GM21528 (cell line): Measurements from ENCODE around the gene PRR11.
A peak's percentile ranks its signal among the peaks of the same experiment; 100 is the strongest.
"Not testable (repeated sequence)": the region's sequence is repeated elsewhere in the genome, so short reads cannot be mapped to it uniquely, and the experiment has no call there.

Experiments used
- ATAC-seq: cut with Tn5 transposase; IDR thresholded peaks from one replicate; pipeline ENCODE4 v1.9.1; 2021; ENCODE audit warnings: mild to moderate bottlenecking, moderate library complexity; ENCODE audit not compliant: unreplicated experiment, low FRiP score

The PRR11 gene

DNA sequence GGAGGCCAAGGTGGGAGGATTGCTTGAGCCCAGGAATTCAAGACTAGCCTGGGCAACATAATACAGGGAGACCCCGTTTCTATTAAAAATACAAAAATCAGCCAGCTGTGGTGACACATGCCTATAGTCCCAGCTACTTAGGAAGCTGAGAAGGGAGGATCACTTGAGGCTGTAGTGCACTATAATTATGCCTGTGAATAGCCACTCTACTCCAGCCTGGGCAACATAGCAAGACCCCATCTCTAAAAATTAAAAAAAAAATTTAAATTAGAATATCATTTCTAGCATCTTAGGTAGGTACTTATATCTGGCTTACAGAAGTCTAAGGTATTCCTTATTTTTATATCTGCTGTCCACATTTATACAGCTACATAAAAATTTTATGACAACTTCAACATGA, 46.8 kb downstream of the PRR11 start:
- ATAC-seq = no peak

DNA sequence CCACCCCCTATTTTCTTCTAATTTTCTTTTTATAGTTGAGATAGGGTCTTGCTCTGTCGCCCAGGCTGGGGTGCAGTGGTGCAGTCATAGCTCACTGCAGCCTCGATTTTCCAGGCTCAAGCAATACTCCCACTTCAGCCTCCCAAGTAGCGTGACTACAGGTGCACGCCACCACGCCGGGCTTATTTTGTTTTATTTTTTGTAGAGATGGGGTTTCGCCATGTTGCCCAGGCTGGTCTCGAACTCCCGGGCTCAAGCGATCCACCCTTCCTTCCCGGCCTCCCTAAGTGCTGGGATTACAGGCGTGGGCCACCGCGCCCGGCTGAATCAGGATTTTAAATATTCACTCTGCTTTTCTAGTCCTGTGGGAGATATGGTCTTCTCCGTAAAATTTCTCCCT, 63.8 kb downstream of the PRR11 start:
- ATAC-seq = no peak

DNA sequence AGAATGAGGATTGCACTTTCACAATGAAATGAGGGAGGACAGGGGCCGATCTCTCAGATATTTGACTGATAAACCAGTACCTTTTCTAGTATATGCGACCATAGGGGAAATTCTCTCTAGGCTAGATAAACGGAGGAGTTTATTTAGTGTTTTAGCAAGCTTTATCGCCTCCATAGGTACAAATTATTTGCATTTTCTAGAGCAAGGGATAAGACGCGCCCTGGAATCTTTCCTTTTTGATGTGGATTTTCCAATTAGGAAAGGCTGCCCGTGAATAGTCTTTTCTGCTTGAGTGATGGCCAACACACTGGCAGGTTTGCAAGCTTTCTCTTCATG, 64.4 kb downstream of the PRR11 start:
- no peak for ATAC-seq

DNA sequence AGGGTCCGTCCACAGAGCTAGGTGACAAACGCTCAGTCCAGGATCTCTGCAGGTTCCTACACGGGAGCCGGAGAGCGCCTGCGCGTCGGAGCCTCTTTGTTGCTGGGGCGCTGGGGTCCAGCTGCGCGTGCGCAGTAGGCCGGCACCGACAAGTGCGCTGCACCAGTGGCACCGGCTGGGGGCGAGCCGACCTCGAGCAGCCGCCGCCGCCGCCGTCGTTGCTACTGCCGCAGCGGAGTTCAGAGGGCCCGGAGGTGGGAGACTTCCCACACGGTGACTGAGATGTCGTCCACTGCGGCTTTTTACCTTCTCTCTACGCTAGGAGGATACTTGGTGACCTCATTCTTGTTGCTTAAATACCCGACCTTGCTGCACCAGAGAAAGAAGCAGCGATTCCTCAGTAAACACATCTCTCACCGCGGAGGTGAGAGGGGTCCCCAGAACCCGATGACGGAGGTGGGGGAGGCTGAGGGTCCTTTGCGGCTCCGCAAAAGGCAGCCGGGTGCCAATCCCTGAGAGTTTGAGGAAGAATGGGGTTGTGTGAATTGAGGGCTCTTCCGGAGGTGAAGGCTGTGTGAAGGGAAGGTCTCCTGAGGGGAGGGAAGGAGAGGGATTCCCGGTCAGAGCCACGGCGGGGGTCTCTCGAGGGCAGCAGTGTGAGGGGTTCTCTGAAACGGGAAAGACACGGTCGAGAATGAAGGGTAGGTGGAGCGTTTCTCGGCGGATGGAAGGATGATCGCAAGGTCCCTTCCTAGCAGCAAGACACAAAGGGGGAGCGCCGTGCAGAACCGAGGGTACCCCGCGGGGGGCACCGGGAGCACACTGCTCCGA, 65.0 kb downstream of the PRR11 start, which contains the start of gene GDPD1:
Gene GDPD1 (plus strand): TSS at position 184 of the 831 bp plus-strand sequence. CDS start 99 bp downstream, at position 283.
- peak; percentile 90 for ATAC-seq

DNA sequence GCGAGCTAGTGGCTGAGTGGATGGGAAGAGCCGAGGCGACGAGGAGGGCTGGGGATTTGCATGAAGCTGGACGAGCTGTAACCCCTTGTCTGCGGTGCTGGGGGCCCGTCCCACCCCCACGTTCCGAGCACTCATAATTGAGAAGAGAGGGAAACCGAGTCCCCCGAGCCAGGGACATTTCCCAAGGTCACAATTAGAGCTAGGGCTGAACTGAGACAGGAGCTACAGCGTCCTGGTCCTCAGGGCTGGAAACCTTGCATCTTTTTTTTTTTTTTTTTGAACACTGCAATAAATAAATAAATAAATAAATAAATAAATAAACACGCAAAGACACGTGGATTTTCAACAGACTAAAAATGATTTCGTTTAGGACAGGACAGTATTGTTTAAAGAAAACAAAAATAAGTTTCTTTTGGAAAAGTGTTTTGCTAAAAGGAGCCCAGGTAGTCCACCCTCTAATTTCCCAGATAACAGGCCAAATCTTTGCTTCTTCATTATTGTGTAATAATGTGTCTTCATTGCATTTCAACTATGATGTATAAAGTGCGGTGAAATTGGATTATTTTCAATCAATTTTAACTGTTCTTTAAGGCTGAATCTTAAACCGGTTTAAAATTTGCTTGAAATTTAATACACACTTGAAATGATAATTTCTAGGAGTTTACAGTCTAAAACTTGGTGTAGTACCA, 65.8 kb downstream of the PRR11 start:
- ATAC-seq = no peak

DNA sequence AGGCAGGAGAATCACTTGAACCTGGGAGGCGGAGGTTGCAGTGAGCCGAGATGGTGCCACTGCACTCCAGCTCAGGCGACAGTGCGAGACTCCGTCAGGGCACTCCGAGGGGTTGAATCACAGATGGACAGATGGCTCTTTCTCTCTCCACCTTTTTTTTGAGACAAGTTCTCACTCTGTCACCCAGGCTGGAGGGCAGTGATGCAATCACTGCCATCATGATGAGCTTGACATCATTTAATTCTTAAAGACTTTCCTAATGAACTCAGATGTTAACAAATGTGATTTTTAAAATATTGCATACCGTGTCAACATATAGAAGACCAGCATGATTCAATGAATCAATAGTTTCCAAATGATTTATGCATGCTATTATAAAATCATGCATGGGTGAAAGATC, 68.3 kb downstream of the PRR11 start:
- ATAC-seq = no peak

DNA sequence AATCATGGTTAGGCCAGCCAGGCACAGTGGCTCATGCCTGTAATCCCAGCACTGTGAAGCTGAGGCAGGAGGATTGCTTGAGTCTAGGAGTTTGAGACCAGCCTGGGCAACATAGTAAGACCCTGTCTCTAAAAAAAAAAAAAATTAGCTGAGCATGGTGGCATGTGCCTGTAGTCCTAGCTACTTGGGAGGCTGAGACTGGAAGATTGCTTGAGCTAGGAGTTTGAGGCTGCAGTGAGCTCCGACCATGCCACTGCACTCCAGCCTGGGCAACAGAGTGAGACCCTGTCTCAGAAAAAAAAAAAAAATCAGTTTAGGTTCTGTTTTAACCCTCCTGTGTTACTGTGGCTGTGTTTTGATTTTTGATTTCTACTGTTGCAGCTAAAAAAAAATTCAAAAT, 73.0 kb downstream of the PRR11 start:
- ATAC-seq = not testable (repeated sequence)

DNA sequence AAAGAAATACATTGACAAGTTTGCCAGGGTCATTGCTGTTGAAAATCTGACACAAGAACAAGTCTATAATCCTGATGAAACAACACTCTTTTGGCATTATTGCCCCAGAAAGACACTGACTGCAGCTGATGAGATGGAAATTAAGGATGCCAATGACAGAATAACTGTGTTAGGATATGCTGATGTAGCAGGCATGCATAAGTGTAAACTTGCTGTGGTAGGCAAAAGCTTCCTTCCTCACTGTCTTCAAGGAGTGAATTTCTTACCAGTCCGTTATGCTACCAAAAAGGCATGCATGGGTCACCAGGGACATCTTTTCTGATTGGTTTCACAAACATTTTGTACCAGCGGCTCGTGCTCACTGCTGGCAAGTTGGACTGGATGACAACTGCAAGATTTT, 75.2 kb downstream of the PRR11 start:
- no peak for ATAC-seq

DNA sequence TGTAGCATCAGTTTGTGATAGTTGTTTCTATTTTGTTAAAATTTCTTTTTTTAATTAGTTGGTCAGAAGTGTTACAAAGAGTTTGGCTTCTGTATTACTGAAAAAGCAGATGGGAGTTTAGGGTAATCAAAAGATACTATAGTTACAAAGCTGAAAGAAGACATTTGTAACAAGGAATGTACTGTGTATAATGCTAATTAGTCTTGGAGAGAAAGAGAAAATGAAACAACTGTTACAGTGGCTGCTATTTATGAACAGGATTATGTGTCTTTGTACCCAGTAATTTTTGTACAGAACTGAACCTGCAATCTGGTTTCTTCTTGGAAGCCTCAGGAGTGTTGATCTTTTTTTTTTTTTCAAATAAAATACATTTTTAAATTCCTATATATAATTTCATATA, 79.1 kb downstream of the PRR11 start:
- no peak for ATAC-seq

DNA sequence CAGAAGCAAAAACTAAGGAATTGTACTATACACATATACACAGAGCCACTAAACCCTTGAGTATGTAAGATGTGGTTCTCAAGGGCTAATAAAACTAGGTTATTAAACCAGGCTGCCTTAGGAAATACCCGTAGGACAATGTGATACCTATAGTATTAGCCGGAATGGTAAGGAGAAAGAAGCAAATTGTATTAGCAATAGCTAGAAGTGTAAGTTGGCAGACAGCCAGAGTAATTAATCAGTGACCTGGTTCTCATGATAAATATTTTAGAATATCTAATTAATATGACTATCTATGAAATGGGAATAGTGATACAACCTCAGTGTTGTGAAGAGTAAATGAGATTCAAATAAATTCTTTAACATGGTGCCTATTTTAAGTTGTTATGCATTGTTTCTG, 83.4 kb downstream of the PRR11 start:
- ATAC-seq = no peak

DNA sequence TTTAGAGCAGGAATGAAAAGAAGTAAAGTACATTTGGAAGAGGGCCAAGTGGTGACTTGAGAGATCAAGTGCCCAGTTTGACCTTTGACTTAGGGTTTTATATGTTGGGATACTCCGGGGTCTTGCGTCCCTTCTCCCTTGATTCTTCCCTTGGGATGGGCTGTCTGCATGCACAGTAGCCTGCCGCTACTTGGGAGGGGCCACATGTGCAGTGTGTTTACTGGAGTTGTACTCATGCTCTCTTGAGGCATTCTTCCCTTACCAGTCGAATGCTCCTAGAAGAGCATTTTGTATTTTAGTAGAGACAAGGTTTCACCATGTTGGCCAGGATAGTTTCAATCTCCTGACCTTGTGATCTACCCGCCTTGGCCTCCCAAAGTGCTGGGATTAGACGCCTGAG, 88.5 kb downstream of the PRR11 start:
- ATAC-seq = no peak
